ENCODE results near the gene RUVBL2. TPM values are rescaled to one million over a fixed set of nuclear protein-coding genes. Genes with fewer than 3 reads are reported as not detected.
"Not testable (repeated sequence)": the region's sequence is repeated elsewhere in the genome, so short reads cannot be mapped to it uniquely, and the experiment has no call there.

The RUVBL2 gene
- total and polyA plus RNA-seq, 8 donors, result 17.0 to 44.9 (median 32.6) TPM

DNA sequence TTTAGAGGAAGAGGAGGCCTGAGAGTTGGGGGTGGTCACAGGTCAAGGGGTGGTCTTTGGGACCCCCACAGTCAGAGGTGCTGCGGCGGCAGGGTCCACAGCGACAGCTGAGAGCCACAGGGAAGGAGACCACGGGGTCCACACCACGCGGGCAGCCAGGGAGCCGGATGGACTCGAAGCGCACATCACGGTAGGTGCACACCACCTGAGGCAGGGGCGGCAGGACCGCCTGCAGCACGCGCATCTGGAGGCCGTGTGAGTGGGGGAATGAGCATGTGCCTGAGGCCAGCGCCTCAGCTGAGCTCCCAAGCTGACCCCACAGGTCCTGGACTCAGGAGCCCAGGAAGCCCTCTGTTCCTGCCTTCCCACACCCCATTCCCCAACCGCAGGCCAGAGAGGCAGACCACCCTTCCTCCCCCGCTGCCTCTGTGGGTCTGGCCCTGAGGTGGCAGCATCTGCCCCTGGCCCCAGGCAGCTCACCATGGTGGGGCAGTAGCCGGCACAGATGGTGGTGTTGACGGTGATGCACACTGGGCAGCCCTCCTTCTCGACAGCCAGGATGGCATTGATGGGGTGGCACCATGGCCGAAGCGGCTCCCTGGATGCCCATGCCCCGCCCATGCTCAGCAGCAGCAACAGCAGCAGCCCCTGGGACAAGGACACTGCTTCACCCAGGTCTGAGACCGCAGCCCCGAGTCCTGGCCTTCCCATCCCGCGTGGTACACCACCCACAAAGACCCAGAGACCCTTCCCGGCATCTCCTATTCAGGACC lies 22.6 kb downstream of the RUVBL2 start:
- TF ChIP-seq, protein P1, sequence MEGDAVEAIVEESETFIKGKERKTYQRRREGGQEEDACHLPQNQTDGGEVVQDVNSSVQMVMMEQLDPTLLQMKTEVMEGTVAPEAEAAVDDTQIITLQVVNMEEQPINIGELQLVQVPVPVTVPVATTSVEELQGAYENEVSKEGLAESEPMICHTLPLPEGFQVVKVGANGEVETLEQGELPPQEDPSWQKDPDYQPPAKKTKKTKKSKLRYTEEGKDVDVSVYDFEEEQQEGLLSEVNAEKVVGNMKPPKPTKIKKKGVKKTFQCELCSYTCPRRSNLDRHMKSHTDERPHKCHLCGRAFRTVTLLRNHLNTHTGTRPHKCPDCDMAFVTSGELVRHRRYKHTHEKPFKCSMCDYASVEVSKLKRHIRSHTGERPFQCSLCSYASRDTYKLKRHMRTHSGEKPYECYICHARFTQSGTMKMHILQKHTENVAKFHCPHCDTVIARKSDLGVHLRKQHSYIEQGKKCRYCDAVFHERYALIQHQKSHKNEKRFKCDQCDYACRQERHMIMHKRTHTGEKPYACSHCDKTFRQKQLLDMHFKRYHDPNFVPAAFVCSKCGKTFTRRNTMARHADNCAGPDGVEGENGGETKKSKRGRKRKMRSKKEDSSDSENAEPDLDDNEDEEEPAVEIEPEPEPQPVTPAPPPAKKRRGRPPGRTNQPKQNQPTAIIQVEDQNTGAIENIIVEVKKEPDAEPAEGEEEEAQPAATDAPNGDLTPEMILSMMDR (IDR thresholded peaks at IDR 0.05), result no peak

DNA sequence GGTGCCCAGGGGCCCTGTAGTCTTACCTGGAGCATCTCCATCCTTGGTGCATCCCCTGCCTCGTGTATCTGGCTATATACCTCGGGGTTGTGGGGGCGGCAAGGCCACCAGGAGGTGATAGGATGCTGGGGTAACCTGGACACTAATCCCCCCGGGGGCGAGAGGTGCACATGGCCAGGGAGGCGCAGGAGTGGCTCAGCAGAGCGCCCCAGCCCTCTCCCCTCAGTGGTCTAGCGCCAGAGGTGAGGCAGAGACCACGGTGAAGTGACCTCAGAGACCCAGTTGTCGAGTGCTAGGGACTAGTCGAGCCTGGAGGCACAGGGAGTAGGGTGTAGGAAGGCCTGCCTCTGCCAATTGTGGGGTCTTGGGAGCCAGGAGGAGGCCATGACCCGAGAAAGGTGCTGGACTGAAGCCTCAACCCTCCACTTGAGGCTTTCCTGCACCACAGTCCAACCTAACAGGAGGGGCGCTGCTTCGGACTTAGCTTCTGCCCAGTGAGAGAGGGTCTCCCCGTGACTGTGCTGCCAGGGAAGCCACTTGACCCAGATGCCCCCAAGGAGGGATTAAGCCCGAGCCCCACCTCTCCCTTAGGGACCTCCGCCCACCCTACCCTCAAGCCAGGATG lies 23.5 kb downstream of the RUVBL2 start, which contains the start of gene LHB:
LHB (minus strand) TSS at position 51 of the 625 bp plus-strand sequence; CDS start at position 41, 10 bp downstream.
- no peaks in the 10 kb centered on the region for H3K36me3 ChIP-seq
- H3K4me1 ChIP-seq, result peaks cover 0 to 9% (median 3%) of the 10 kb centered on the region in 3 donors
- ATAC-seq, result no peak
- 69 to 71% methylated on average over 17 of the region's 17 CpGs for WGBS, 2 donors
- intact Hi-C loops (cut with DNase I), result no loop called here
- no peaks in the 10 kb centered on the region for H3K27me3 ChIP-seq
- FAIRE-seq, result no peak
- peak within 1 kb of the TSS; percentile 8 to 56 (median 30) for H3K4me3 ChIP-seq
- H3K27ac ChIP-seq, result no peak within 1 kb of the TSS
- DNase-seq, result no peak
- TF ChIP-seq, protein P1 (IDR thresholded peaks at IDR 0.05), result no peak
- H3K9me3 ChIP-seq, result no peaks in the 10 kb centered on the region

More for the DNA sequence above, 22.6 kb downstream of the RUVBL2 start:
- 92 to 93% methylated on average over 21 to 26 of the region's 29 CpGs for WGBS, 2 donors
- DNase-seq (peak in 1 of 6 donors; percentile 74), ATAC-seq (no peak), FAIRE-seq (no peak)
- H3K4me3 ChIP-seq, result no peak overlapping the region
- H3K4me1 ChIP-seq, result peaks cover 0 to 9% (median 3%) of the 10 kb centered on the region in 3 donors
- intact Hi-C loops (cut with DNase I), result no loop called here
- no peaks in the 10 kb centered on the region for H3K9me3 ChIP-seq
- no peaks in the 10 kb centered on the region for H3K36me3 ChIP-seq
- H3K27me3 ChIP-seq, result no peaks in the 10 kb centered on the region
- H3K27ac ChIP-seq, result no peak overlapping the region

DNA sequence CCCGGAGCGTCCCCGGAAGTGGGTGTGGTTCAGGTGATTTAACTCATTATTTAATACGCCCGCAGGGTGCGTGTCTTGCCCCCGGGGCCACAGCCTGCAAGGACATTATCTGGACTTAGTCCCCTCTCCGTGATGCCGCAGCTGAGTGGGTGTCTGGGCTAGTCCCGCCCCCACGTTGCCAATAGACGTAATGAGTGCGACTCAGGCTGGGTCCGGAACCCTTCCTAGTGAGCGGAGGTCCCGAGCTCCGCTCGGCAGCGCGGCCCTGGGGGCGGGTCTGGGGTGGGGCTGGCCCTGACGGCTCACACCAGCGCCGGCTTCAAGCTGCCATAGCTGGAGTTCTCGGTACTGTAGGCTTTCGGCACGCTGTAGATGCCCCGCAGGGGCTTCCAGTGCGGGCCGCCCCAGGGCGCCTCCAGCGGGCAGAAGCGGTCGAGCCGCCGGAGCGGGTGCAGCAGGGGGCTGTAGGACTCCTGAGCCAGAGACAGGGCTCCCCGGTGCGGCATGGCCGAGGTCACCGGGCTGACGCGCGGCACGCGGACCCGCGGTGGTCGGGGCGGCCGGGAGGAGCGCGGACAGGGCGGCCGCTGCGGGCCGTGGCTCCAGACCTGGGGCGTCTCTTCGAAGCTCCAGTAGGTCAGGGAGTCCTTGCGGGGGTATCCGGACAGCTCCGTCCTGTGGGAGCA lies 24.1 kb downstream of the RUVBL2 start:
- FAIRE-seq, result no peak
- Histone ChIP-seq H3K4me3 (peak overlapping the region; percentile 8 to 56 (median 30)), H3K27ac (no peak overlapping the region), H3K36me3 (no peaks in the 10 kb centered on the region), H3K27me3 (no peaks in the 10 kb centered on the region), H3K4me1 (peaks cover 0 to 9% (median 3%) of the 10 kb centered on the region in 3 donors), H3K9me3 (no peaks in the 10 kb centered on the region)
- peak; percentile 32 to 60 (median 43) for ATAC-seq
- intact Hi-C loops (cut with DNase I), result no loop called here
- DNase-seq, result peak in 5 of 6 donors; percentile 34 to 86 (median 60)
- TF ChIP-seq, protein P1 (IDR thresholded peaks at IDR 0.05), result peak in 3 of 4 donors; percentile 33 to 43 (median 37)
- 1 to 5% methylated on average over 51 to 62 of the region's 62 CpGs for WGBS, 2 donors

DNA sequence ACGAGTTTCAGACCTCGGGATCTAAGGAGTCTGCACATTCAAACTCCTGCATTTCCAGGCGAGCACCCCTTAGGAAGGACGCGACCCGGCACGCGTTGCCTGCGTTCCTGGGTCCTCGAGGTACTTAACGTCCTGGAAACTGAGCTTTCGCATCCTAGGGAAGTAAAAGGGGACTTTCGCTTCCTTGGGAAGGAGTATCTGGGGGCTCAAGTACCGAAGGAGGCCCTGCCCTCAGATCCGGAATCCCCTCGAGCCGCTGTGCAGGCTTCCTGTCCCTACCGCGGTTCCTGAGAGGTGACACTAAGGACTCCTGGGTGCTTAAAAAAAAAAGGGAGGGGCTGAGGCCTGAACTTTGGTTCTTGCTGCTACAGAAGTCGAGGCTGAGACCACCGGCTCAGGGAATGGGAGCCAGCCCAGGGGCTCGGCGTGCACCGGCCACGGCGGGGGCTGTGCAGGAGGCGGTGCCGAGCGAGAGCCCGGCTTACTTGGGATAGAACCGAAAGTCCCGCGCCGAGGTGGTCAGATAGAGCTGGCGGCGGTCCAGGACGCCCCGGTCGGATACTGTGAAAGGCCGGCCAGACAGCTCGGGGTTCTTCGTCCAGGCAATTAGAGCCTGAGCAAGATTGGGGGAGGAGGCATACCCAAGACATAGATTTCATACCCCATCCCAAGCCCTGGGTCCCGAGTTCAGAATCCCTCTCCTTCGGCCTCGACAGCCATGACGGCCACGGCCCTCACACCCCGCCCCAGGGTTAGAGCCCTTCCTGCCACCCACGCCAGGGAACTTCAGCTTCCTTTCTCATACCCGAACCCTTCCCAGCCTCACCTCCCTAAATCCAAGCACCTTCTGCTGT lies 24.9 kb downstream of the RUVBL2 start:
- H3K4me3 ChIP-seq, result peak overlapping the region in 3 of 4 donors; percentile 8 to 56 (median 47)
- DNase-seq (peak in 3 of 6 donors; percentile 36 to 75 (median 57)), ATAC-seq (peak in 3 of 4 donors; percentile 1 to 5 (median 3))
- WGBS, 2 donors, result 7 to 13% methylated on average over 43 to 50 of the region's 50 CpGs
- H3K4me1 ChIP-seq; H3K36me3 ChIP-seq; intact Hi-C loops (cut with DNase I); FAIRE-seq; H3K27ac ChIP-seq; H3K27me3 ChIP-seq; H3K9me3 ChIP-seq: not testable (repeated sequence)
